Subcutaneous adipose tissue (tissue), 4 donors: Measurements from ENCODE around the gene PDSS2. TPM values are rescaled to one million over a fixed set of nuclear protein-coding genes. Genes with fewer than 3 reads are reported as not detected.

Experiments used
- total RNA-seq, 4 donors: library from RNA; depleted of rRNA; stranded (reverse); fragments of >200 nt; gene quantifications; one replicate each; pipeline ENCODE4 v1.1.0, GENCODE V29; 2016
- TF ChIP-seq, protein P1 (sequence below): fragments of 450-650 bp; IDR thresholded peaks from one replicate; pipeline ENCODE4 v1.5.1; 2016; ENCODE audit warnings: low read depth, mild to moderate bottlenecking, control low read depth, antibody characterized with exemption, moderate library complexity

The PDSS2 gene, protein sequence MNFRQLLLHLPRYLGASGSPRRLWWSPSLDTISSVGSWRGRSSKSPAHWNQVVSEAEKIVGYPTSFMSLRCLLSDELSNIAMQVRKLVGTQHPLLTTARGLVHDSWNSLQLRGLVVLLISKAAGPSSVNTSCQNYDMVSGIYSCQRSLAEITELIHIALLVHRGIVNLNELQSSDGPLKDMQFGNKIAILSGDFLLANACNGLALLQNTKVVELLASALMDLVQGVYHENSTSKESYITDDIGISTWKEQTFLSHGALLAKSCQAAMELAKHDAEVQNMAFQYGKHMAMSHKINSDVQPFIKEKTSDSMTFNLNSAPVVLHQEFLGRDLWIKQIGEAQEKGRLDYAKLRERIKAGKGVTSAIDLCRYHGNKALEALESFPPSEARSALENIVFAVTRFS
- 10 to 100 TPM in 1 of 4 donors, 1 to 10 TPM in 3; 7.3 to 11.3 (median 8.9) TPM for total RNA-seq

DNA sequence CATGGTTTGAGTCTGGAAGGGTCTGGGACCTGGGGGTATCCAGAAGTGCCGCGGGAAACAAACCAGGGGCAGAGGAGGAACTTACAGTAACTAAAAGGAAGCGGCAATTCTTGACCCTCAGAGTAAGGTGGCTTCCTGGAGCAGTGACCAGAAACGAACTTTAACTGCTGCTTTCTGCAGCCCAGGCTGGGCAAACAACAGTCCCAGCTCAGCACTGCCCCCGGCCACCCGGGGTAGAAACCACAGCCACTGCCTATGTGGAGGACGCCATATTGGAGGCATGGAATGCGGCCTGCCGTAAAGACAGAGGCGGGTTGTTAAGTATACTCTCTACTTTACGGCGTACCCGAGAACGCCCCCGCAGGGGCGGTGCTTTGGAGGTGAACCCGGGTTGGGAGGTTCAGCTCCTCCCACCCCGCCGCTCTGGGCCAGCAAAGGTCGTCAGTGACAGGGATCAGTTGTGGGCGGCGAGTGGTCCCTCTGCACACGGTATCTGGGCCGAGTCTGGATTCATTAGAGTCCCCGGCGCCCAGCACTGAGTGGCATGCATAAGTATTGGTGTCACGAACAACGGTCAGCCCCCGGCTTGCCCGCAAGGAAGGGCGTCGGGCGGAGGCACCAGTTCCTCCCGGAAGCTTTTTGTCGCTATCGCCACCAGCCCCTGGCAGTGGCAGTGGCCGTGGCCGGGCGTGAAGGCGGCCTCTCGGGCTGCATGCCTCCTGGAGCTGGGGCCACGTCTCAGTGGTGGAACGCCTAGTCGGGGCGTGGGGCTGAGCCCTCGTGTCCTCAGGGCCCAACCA is at the start of gene PDSS2:
Gene PDSS2 (minus strand): TSS at position 282 of the 800 bp plus-strand sequence. CDS start 279 bp downstream, at position 3.
- TF ChIP-seq, protein P1, sequence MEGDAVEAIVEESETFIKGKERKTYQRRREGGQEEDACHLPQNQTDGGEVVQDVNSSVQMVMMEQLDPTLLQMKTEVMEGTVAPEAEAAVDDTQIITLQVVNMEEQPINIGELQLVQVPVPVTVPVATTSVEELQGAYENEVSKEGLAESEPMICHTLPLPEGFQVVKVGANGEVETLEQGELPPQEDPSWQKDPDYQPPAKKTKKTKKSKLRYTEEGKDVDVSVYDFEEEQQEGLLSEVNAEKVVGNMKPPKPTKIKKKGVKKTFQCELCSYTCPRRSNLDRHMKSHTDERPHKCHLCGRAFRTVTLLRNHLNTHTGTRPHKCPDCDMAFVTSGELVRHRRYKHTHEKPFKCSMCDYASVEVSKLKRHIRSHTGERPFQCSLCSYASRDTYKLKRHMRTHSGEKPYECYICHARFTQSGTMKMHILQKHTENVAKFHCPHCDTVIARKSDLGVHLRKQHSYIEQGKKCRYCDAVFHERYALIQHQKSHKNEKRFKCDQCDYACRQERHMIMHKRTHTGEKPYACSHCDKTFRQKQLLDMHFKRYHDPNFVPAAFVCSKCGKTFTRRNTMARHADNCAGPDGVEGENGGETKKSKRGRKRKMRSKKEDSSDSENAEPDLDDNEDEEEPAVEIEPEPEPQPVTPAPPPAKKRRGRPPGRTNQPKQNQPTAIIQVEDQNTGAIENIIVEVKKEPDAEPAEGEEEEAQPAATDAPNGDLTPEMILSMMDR = no peak

DNA sequence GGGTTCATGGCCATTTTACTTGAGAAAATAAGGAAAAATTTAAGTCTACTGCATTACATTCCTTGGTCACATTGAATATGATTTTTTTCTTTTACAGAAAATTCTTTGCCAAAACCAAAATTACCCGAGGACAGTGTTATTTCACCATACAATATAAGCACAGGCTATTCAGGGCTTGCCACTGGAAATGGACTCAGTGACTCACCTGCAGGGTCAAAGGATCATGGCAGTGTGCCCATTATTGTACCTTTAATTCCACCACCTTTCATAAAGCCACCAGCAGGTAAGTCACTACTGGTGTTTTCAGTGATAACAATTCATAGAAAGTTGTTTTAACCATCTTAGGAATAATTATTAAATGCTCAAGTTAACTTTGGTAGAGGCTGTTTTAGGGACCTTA is 46.8 kb upstream of the PDSS2 start:
- TF ChIP-seq, protein P1 = no peak

DNA sequence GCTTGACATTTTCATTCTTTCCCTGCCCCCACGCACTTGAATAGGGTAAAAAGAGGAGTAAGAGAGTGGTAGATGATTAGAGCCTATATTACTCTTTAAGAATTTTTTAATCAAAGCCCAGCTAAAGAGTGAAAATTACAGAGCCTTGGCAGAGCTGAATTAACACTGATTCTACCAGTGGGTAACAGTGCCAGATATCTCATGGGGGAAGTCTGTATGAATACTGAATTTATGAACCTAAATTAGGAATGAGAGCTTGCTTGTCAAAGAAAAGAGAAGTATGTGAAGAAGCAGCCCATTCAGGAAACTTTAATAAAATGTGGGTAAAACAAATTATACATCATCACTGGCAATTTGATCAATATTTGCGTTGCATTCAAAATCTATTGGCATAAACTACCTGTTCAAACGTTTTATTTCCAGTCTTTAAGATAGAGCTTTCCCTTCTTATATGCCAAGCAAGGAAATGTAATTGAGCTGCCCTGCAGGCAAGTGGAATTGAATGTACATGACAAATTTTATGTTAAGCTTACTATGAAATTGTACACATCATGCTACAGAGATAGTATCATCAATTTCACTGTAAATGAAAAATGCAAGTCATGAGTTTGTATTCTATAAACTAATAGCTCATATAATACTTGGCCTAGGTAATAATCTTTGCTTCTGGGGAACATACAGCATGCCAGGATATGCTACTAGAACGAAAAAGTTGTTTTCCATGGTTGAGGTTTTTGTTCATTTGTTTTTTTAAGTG is 45.1 kb upstream of the PDSS2 start:
- TF ChIP-seq, protein P1 = no peak

DNA sequence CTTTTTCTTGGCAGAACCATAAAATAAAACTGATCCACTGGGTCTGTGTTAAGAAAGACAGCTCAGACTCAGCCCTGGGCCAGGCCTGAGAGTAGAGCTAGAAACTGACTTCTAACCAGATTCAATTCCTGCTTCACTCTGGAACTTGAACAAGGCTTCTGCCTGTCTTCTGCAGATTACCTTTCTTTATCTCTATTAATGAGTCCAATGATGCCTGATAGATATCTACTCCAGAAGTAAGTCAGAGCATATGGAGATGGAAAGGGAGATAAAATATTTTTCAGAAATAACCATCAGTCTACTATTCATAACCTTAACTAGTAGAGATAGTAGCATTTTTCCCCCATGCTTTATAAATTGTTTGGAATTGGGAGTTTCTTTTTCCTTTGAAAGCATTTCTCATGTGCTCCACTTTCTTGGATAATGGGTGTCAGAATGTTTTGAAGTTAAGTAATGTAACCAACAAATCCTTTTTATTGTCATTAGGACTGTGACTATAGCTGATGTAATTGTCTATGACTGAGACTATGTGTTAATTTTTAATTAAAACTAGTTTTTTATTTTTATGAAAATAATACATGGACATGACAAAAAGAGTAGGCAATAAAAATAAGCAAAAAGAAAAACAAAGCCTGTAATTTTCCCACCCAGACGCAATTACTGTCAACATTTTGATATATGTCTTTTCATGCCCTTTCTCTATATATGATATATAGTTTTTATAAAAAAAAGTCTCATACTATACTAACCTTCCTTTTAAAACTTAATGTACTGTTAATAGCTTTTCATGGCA is 37.7 kb upstream of the PDSS2 start:
- TF ChIP-seq, protein P1 = no peak

DNA sequence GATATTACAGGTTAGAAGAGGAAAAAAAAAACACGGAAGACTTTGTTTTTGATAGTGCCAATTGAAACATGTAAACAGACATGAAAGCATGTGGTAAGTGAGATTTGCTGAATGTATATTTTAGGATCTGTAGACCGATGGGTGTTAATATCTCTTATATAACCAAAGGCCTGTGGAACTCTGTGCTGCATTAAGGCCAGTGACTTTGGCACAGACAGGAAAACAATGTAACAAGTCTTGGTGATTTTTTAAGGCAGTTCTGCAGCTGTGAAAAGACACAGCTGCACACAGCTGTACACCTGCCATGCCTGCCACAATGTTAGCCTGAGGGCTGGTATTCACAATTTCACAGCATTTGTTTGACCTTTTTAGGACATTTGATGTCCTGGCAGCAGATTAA is 36.6 kb upstream of the PDSS2 start:
- TF ChIP-seq, protein P1 = no peak

DNA sequence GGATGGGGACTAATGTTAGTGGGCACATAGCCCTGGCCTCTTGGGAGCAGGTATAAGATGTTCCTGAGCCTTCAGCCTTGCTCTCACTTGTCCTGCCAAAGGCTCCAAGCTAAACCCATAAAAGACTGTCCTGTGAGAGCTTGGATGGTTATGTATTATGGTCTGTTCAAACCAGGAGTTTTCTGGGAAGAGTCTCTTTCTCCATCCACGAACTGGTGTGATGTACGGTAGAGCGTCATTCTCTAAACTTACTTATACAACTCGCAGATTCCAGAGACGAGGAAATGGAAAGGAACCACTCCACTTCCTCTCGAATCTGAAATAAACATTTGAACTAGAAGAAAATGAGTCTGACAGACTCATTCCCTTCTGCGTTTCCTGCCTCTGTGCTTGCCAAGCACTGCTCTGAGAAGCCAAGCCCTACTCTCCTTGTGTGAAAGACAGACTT is 35.9 kb upstream of the PDSS2 start:
- TF ChIP-seq, protein P1 = no peak
